IPS-20b (cell line): ENCODE measurements around the gene FAM90A1.
A peak's percentile ranks its signal among the peaks of the same experiment; 100 is the strongest.
"Not testable (repeated sequence)": the region's sequence is repeated elsewhere in the genome, so short reads cannot be mapped to it uniquely, and the experiment has no call there.

Source experiments
- H3K27ac ChIP-seq: one replicate; pipeline ENCODE4 v1.5.1; 2013; ENCODE audit warnings: low read length
- H3K27me3 ChIP-seq: 2 replicates; pipeline ENCODE4 v1.6.1; 2013; ENCODE audit warnings: mild to moderate bottlenecking, low read length, inconsistent platforms; ENCODE audit not compliant: insufficient read depth
- H3K36me3 ChIP-seq: 2 replicates; pipeline ENCODE4 v1.6.1; 2013; ENCODE audit warnings: low read depth, mild to moderate bottlenecking, inconsistent platforms, low read length, moderate library complexity; ENCODE audit not compliant: insufficient read depth
- H3K4me1 ChIP-seq: 2 replicates; pipeline ENCODE4 v1.6.1; 2013; ENCODE audit warnings: mild to moderate bottlenecking, control low read depth, inconsistent platforms, low read length, moderate library complexity; ENCODE audit not compliant: insufficient read depth
- H3K4me3 ChIP-seq: 2 replicates; pipeline ENCODE4 v1.5.1; 2013; ENCODE audit warnings: mild to moderate bottlenecking, low read length, inconsistent platforms
- H3K9ac ChIP-seq: 2 replicates; pipeline ENCODE4 v1.6.1; 2013; ENCODE audit warnings: low read depth, mild to moderate bottlenecking, inconsistent platforms, low read length, moderate library complexity
- H3K9me3 ChIP-seq: 2 replicates; pipeline ENCODE4 v1.6.1; 2013; ENCODE audit warnings: mild to moderate bottlenecking, low read depth, low read length, inconsistent platforms; ENCODE audit not compliant: insufficient read depth

Gene FAM90A1

DNA sequence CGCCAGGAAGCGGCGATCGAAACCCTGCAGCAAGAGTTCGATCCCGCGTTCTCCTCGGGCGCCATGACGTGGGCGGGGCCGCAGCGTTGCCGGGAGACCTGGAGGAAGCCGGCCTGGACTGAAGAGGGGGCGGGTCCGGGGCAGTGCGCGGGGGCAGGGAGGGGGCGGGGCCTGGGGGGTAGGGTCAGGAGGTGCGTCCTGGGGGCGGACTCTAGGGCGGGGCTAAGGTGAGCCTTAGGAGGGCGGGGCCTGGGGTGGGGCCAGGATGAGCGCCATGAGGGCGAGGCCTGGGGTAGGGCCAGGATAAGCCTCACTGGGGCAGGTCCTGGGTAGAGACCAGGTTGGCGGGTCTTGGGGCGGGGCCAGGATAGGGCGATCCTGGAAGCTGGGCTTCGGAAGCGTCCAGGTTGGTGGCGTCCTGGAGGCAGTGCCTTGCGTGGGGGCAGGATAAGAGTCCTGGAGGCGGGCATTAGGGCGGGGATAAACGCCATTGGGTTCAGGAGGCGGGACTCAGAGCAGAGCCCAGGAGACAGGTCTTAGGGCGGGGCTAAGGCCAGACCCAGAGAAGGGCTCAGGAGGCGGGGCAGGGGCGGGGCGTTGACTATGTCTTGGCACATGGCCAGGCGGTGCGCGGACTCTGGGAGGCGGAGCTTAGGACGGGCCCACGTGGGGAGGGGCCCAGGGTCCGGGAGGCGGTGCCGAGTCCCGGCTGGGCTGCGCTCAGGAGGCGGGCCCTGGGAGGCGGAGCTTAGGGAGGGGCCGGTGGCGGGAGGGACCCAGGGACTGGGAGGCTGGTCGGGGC is 15.7 kb upstream of the FAM90A1 start:
- H3K27ac ChIP-seq, H3K9me3 ChIP-seq: not testable (repeated sequence)

DNA sequence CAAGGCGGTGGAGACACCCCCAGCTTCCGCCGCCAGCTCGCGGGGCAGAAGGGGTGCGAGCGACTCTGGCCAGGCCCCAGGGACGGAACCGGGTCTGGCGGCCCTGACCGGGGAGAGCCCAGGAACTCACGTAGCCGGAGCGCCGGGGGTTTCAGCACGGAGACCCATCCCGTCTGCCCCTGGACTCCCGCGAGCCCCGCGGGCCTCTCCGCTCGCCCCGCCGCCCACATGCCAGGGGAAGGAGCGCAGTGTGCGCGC is 15.1 kb upstream of the FAM90A1 start:
- H3K36me3 ChIP-seq, H3K27me3 ChIP-seq, H3K27ac ChIP-seq, H3K4me1 ChIP-seq, H3K9me3 ChIP-seq: not testable (repeated sequence)
- Histone ChIP-seq H3K9ac (peak overlapping the region; percentile 71; the same call in 1 of the 2 replicates), H3K4me3 (peak overlapping the region; percentile 75)

More for the DNA sequence above, 15.7 kb upstream of the FAM90A1 start:
- not testable (repeated sequence) for H3K27me3 ChIP-seq, H3K36me3 ChIP-seq, H3K4me1 ChIP-seq
- H3K4me3 ChIP-seq: peak overlapping the region; percentile 80; the same call in 1 of the 2 replicates
- H3K9ac ChIP-seq: peak overlapping the region; percentile 71; the same call in 1 of the 2 replicates

DNA sequence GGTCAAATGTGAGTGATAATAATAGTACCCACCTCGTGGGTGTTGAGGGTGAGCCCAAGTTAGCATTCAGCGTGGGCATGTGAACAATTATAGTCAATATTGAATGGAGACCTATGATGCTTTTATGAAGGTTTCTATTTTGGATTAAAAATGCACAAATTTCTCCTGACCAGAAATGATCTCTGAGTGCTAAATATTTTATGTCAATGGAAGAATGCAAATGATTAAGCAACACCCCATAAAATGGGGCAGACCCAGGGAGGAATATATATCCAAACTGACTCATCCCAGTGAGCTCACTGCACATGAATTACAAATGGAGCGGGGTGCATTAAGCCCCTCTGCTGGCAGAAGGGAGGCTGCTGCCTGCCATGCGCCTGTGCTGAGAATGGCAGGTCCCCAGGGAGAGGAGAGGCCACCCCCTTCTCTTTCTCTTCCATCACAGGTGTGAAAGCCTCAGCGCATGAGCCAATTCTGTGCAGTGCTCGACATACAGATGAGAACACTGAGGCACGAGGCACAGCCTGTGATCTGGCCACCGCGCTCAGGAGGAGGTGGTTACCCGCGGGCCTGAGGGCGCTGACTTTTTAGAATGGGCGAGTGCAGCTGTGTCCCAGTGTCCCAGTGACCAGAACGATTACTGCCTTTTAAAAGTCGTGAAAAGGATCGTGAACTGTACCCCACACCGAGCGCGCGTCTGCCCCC is 14.7 kb upstream of the FAM90A1 start:
- not testable (repeated sequence) for H3K36me3 ChIP-seq, H3K9me3 ChIP-seq, H3K27ac ChIP-seq, H3K27me3 ChIP-seq, H3K4me1 ChIP-seq
- peak overlapping the region; percentile 75 for H3K4me3 ChIP-seq
- H3K9ac ChIP-seq: peak overlapping the region; percentile 71; the same call in 1 of the 2 replicates

DNA sequence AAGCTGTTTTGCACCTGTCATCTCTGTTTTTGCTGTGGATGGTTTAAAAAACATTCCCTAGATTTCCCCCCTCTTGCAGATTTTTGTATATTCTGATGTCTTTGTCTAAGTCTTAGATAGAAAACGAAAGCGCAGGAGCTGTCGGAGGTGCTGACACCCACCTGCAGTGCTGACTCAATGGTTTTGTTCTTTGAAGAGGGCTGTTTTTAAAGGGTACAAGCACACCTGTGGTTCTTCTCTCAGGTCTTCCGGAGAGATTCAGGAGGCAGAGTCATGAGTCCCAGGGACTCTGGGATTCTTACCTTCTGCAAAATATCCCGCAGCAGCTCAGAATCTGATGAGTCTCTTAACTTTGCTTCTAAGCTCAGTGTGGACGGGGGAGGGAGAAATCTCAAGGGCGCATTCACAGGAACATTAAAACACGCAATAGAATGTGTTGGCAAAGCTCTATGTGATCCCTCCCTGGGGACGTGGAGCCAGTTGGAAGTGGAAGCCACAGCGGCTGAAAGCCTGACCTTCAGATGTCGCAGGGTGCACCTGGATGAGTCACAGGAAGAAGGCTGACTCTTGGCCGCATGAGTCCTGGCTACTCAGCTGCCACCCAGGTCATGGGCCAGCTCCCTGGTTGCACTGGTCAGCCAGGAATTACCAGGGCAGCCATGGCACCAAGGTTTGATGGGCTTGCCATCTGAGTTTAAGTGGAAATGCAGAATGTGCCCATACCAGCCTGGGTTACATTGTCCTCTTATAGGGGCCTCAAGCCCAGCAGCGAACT is 13.1 kb upstream of the FAM90A1 start:
- not testable (repeated sequence) for H3K9me3 ChIP-seq, H3K36me3 ChIP-seq, H3K4me3 ChIP-seq, H3K9ac ChIP-seq, H3K4me1 ChIP-seq, H3K27me3 ChIP-seq, H3K27ac ChIP-seq

DNA sequence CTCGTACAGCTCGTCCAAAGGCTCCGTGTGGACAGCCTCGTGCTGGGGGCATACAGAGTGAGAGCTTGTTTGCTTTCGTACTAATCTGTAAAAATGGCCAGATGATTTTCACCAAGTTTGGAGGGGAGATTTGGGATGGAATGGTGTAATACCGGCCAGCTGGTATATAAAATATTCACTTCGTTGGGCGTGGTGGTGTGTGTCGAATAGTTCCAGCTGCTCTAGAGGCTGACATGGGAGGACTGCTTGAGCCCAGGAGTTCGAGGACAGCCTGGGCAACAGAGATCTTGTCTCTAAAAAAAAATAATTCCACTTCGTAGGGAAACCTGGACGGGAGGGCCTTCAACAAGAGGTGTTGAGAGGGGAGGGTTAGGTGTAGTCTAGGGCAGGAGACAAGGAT is 9.6 kb upstream of the FAM90A1 start:
- not testable (repeated sequence) for H3K27ac ChIP-seq, H3K4me1 ChIP-seq, H3K4me3 ChIP-seq, H3K27me3 ChIP-seq, H3K9me3 ChIP-seq, H3K36me3 ChIP-seq, H3K9ac ChIP-seq

DNA sequence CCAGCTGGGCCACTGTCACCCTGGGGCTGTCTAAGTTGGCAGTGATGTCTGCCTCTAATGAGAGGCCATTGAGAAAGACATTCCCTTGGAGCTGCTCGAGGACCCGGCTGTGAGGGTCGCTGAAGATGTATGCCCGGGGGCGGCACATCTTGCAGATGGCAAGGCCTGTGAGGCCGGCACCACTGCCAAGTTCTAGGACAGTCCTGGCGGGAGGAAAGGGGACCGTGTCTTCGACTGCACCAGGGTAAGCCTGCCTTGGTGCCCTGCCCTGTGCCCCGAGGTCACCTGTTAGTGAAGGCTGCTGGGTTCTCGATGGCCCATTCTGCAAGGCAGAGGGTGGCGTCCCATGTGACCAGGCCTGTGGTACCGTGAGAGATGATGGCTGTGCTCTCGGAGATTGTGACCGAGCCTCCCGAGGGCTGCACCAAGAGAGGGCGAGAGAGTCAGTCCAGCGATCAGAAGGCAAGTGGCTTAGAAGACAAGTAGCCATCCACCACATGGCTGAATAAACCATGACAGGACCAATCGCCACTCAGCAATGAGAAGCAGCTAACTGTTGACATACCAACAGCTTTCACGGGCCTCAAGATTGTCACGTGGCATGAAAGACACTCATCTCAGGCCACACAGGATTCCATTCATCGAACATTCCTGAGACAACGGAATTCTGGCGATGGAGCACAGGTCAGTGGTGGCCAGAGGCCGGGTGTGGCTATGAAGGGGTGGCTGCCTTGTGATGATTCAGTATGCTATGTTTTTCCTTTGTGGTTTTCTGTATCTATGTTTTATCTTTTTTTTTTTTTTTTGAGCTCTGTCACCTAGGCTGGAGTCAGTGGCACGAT is 8.1 kb upstream of the FAM90A1 start:
- H3K27me3 ChIP-seq, H3K9me3 ChIP-seq, H3K36me3 ChIP-seq, H3K4me3 ChIP-seq, H3K4me1 ChIP-seq, H3K9ac ChIP-seq, H3K27ac ChIP-seq: not testable (repeated sequence)

DNA sequence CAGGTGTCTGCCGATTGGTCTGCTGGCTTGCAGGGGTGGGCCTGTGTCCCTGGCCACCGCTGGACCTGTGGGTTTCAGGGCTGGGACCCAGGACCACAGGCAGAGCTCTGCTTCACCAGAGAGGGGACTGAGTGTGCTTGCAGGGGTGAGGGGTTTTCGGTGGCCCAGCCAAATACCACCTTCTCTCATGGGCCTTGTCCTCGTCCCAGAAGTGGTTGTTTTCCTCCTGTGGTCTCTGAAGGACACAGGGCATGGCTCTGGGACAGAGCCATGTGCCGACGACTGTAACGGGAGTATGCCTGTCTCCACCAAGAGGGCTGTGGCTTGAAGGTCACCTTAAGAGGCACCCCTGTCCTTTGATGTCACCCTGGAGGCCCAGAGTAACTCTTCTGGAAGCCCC is 7.3 kb upstream of the FAM90A1 start:
- H3K27ac ChIP-seq, H3K27me3 ChIP-seq, H3K36me3 ChIP-seq, H3K4me3 ChIP-seq, H3K9ac ChIP-seq, H3K9me3 ChIP-seq, H3K4me1 ChIP-seq: not testable (repeated sequence)

DNA sequence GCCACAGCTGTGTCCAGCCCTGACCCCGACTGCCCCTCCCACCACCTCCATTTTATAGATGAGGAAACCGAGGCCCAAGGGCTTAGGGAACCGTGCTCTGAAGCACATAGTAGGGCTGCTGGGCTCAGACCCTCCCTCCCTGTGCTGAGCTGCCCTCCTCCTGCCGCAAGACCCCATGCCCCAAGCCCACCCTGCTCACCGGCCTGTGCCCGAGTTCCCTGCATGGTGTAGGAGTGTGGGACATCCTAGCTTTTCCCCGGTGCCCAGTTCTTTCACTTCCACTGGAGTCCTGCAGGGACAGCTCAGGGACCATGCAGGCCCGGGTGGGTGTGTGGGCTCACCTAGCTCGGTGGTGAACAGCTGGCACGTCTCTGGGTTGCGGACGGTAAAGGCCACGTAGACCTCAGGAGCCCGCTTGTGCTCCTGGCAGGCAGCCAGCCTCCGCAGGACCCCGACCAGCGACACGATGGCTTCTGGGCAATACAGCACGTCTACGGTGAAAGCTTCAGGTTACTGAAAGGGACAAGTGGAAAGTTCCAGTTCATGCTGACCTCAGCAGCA is 6.6 kb upstream of the FAM90A1 start:
- H3K36me3 ChIP-seq, H3K4me3 ChIP-seq, H3K27ac ChIP-seq, H3K9ac ChIP-seq, H3K4me1 ChIP-seq, H3K27me3 ChIP-seq, H3K9me3 ChIP-seq: not testable (repeated sequence)

DNA sequence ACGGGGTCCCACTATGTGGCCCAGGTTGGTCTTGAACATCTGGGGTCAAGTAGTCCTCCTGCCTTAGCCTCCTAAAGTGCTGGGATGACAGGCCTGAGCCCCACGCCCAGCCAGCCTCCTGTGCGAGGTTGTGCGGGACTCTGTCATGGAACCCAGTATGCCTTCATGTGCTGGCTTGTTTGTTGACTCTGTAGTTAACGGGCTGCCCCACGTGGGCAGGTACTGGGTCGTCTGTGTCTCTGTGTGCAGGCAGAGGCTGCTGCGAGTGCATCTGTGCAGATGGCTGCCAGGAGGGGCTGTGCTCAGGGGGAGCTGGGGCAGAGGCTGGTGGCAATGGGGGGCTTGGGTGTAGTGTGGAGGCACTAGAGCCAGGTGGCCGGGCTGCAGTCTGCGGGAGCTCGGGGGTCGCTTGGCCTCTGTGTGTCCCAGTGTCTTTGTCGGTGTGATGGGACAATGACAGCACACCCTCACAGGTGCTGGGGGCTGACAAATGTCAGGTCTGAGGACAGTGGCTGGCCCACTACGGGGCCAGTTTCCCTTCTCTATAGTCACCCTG is 6.0 kb upstream of the FAM90A1 start:
- H3K27me3 ChIP-seq, H3K9ac ChIP-seq, H3K4me1 ChIP-seq, H3K36me3 ChIP-seq, H3K4me3 ChIP-seq, H3K9me3 ChIP-seq, H3K27ac ChIP-seq: not testable (repeated sequence)

DNA sequence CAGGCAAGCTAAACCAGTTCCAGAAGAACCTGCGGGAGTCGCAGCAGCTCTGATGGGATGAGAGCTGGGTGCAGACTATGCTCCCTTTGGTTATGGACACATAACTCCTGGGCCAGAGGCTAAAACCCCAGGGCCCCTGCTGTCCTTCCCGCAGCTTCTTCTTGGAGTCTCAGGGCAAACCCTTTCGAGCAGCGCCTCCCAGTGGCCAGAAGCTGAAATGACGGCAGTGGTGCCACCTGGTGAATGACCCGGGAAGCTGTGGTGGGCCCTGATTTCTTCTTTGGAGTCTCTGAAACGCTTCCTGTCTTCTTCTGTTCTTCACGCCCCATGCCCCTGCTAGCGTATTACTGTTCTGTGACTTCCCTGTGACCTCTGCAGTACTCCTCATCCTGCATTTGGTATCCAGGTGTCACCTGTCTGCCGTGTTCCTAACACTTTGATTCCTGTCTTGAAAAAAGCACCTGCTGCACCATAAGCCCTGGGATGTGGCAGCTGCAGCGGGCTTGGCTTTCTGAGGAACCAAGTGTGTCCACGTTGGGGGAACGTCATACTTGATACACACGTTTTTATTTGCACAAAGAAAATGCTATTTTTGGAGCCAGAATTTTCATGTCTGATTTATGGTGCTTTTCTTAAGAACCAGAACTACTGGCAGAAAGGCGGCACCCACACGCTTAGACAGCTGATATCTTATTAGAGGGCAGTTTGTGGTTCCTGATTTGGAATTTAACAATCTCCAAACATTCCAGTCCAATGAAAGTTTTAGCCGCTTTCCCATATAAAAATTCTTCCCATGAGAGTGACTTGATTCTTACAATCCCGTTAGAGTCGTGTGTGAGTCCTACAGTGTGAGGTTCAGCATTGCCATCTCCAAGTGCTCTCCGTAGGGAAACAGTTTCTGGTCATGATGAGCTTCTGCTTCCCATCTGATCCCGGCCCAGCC is 4.5 kb upstream of the FAM90A1 start:
- not testable (repeated sequence) for H3K9ac ChIP-seq, H3K27ac ChIP-seq, H3K4me1 ChIP-seq, H3K27me3 ChIP-seq, H3K36me3 ChIP-seq, H3K4me3 ChIP-seq, H3K9me3 ChIP-seq
